Measurements from ENCODE around the gene TXNRD2.
A peak's percentile ranks its signal among the peaks of the same experiment; 100 is the strongest.

Gene TXNRD2

GRCh38 chr22:19879246-19879570, 62.4 kb downstream of the TXNRD2 start:
- Histone ChIP-seq H2AFZ (ENCODE audit: low read depth, low read length) (no peak overlapping the region), H3K9me3 (ENCODE audit: insufficient read depth, low read length, severe bottlenecking) (no peaks in the 10 kb centered on the region), H3K27ac (ENCODE audit: low read length) (no peak overlapping the region), H3K79me2 (ENCODE audit: insufficient read depth, low read length) (no peaks in the 10 kb centered on the region), H3K27me3 (ENCODE audit: insufficient read depth, low read length, poor library complexity) (no peaks in the 10 kb centered on the region), H4K20me1 (ENCODE audit: insufficient read depth, low read length) (no peaks in the 10 kb centered on the region), H3K36me3 (ENCODE audit: insufficient read depth, low read length) (no peaks in the 10 kb centered on the region), H3K4me3 (ENCODE audit: low read depth in 1 of 2, low read length in 2 of 2) (no peak overlapping the region), H3K9ac (ENCODE audit: low read depth, low read length) (no peak overlapping the region), H3K4me1 (ENCODE audit: insufficient read depth, low read length) (no peaks in the 10 kb centered on the region), H3K4me2 (ENCODE audit: insufficient read depth, low read length) (no peak overlapping the region)
- TF ChIP-seq, protein P1, sequence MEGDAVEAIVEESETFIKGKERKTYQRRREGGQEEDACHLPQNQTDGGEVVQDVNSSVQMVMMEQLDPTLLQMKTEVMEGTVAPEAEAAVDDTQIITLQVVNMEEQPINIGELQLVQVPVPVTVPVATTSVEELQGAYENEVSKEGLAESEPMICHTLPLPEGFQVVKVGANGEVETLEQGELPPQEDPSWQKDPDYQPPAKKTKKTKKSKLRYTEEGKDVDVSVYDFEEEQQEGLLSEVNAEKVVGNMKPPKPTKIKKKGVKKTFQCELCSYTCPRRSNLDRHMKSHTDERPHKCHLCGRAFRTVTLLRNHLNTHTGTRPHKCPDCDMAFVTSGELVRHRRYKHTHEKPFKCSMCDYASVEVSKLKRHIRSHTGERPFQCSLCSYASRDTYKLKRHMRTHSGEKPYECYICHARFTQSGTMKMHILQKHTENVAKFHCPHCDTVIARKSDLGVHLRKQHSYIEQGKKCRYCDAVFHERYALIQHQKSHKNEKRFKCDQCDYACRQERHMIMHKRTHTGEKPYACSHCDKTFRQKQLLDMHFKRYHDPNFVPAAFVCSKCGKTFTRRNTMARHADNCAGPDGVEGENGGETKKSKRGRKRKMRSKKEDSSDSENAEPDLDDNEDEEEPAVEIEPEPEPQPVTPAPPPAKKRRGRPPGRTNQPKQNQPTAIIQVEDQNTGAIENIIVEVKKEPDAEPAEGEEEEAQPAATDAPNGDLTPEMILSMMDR (IDR thresholded peaks at IDR 0.05; ENCODE audit: borderline replicate concordance, extremely low read depth, low read length, poor library complexity, severe bottlenecking): no peak
- no peak for TF ChIP-seq EZH2 (IDR thresholded peaks at IDR 0.05; ENCODE audit: borderline replicate concordance, low read depth, low read length, severe bottlenecking)
- DNase-seq: no peak
- no peak for ATAC-seq (ENCODE audit: insufficient read depth, low read depth)

GRCh38 chr22:19878461-19879245, 63.0 kb downstream of the TXNRD2 start:
- Histone ChIP-seq H3K79me2 (ENCODE audit: insufficient read depth, low read length) (no peaks in the 10 kb centered on the region), H3K36me3 (ENCODE audit: insufficient read depth, low read length) (no peaks in the 10 kb centered on the region), H3K4me1 (ENCODE audit: insufficient read depth, low read length) (no peaks in the 10 kb centered on the region), H2AFZ (ENCODE audit: low read depth, low read length) (no peak overlapping the region), H3K4me2 (ENCODE audit: insufficient read depth, low read length) (no peak overlapping the region), H3K9ac (ENCODE audit: low read depth, low read length) (no peak overlapping the region), H4K20me1 (ENCODE audit: insufficient read depth, low read length) (no peaks in the 10 kb centered on the region), H3K27ac (ENCODE audit: low read length) (peak overlapping the region; percentile 30; the same call in 1 of the 2 replicates), H3K4me3 (ENCODE audit: low read depth in 1 of 2, low read length in 2 of 2) (no peak overlapping the region), H3K9me3 (ENCODE audit: insufficient read depth, low read length, severe bottlenecking) (no peaks in the 10 kb centered on the region), H3K27me3 (ENCODE audit: insufficient read depth, low read length, poor library complexity) (no peaks in the 10 kb centered on the region)
- DNase-seq (no peak), ATAC-seq (ENCODE audit: insufficient read depth, low read depth) (no peak)
- no peak for TF ChIP-seq EZH2 (IDR thresholded peaks at IDR 0.05; ENCODE audit: borderline replicate concordance, low read depth, low read length, severe bottlenecking)
- TF ChIP-seq, protein P1 (IDR thresholded peaks at IDR 0.05; ENCODE audit: borderline replicate concordance, extremely low read depth, low read length, poor library complexity, severe bottlenecking): no peak

DNA sequence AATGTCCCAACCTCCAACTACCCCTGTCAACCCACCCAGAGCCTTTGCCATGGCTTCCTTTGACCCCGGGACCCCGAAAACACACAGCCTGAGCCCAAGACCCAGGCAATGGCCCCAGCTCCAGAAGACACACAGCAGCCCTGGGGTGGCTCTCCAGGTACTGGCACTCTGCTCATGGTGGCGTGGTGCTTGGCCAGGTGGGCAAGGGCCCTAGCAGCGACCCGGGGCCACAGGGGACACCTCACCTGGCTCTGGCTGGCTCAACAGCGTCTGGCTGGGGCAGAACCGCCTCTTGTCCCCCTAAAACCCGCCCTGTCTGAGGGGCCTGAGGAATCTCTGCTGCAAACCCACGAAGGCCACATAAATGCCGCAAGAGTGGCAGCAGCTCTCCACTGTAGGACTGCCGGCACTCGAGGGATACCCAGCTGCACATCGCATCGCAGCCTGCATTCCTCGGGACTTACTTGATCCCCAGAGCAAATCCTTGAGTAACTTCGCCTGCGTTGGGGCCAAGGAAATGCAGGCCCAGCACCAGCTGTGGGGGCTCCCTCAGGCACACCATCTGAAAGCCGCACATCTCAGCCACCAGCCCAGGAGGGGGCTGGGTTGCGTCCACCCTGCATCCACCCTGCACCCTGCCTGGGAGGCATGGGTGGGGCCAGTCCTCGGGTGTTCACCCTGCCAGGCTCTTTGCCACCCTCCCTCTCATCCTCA, 63.8 kb downstream of the TXNRD2 start:
- H2AFZ ChIP-seq (ENCODE audit: low read depth, low read length): no peak overlapping the region
- no peak overlapping the region for H3K9ac ChIP-seq (ENCODE audit: low read depth, low read length)
- H3K36me3 ChIP-seq (ENCODE audit: insufficient read depth, low read length): no peaks in the 10 kb centered on the region
- H3K27me3 ChIP-seq (ENCODE audit: insufficient read depth, low read length, poor library complexity): no peaks in the 10 kb centered on the region
- H3K4me3 ChIP-seq (ENCODE audit: low read depth in 1 of 2, low read length in 2 of 2): no peak overlapping the region
- no peaks in the 10 kb centered on the region for H3K79me2 ChIP-seq (ENCODE audit: insufficient read depth, low read length)
- ATAC-seq (ENCODE audit: insufficient read depth, low read depth) (no peak), DNase-seq (no peak)
- H3K9me3 ChIP-seq (ENCODE audit: insufficient read depth, low read length, severe bottlenecking): no peaks in the 10 kb centered on the region
- H3K27ac ChIP-seq (ENCODE audit: low read length): 0 out of 2 replicates have a peak overlapping the region, but pooled peaks have one; percentile 18
- H3K4me2 ChIP-seq (ENCODE audit: insufficient read depth, low read length): no peak overlapping the region
- H3K4me1 ChIP-seq (ENCODE audit: insufficient read depth, low read length): no peaks in the 10 kb centered on the region
- H4K20me1 ChIP-seq (ENCODE audit: insufficient read depth, low read length): no peaks in the 10 kb centered on the region
- TF ChIP-seq, protein P1 (IDR thresholded peaks at IDR 0.05; ENCODE audit: borderline replicate concordance, extremely low read depth, low read length, poor library complexity, severe bottlenecking): no peak
- no peak for TF ChIP-seq EZH2 (IDR thresholded peaks at IDR 0.05; ENCODE audit: borderline replicate concordance, low read depth, low read length, severe bottlenecking)
